HAP-1 (cell line): ENCODE data around the gene SLC16A1.

Source experiments
- DNase-seq, 2 experiments: peaks; one replicate each; pipeline ENCODE4 v3.0.0-alpha.2; 2016 to 2020; ENCODE audit warnings: low spot score in 2 of 2
- H3K27me3 ChIP-seq: fragments of 250-450 bp; sonication (Bioruptor Pico); 2 replicates; pipeline ENCODE4 v1.5.1; 2020; ENCODE audit warnings: low read depth, mild to moderate bottlenecking, moderate library complexity
- H3K36me3 ChIP-seq: fragments of 250-450 bp; sonication (Bioruptor Pico); replicated peaks from 2 replicates; pipeline ENCODE4 v1.5.1; 2020; ENCODE audit warnings: mild to moderate bottlenecking
- H3K4me1 ChIP-seq: fragments of 250-450 bp; sonication (Bioruptor Pico); 2 replicates; pipeline ENCODE4 v1.5.1; 2020; ENCODE audit warnings: mild to moderate bottlenecking
- H3K4me3 ChIP-seq: fragments of 250-450 bp; sonication (Bioruptor Pico); 2 replicates; pipeline ENCODE4 v1.5.1; 2020; ENCODE audit warnings: mild to moderate bottlenecking, moderate library complexity
- H3K9me3 ChIP-seq: fragments of 250-450 bp; sonication (Bioruptor Pico); 2 replicates; pipeline ENCODE4 v1.5.1; 2020; ENCODE audit warnings: mild to moderate bottlenecking, moderate library complexity
- in situ Hi-C: fragments of 300-500 bp; cut with MboI; formaldehyde crosslinking; loops from 3 replicates; pipeline ENCODE4 v1.14.3; 2020; ENCODE audit warnings: low sequenced_read_pairs, inconsistent platforms, mixed read lengths

The SLC16A1 gene

GRCh38 chr1:112956544-112957132 lies 642 bp upstream of the SLC16A1 start:
- H3K36me3 ChIP-seq, result peaks cover 26% of the 10 kb centered on the region
- DNase-seq, result peak in 1 of 2 experiments; percentile 52

GRCh38 chr1:112954945-112955772 lies 837 bp downstream of the SLC16A1 start:
- DNase-seq, result peak; percentile 86 to 88
- H3K27me3 ChIP-seq, result no peaks in the 10 kb centered on the region
- H3K9me3 ChIP-seq, result no peaks in the 10 kb centered on the region
- in situ Hi-C loops, result no loop called here
- peak overlapping the region; percentile 85 for H3K4me3 ChIP-seq
- H3K4me1 ChIP-seq, result peaks cover 14% of the 10 kb centered on the region
- H3K36me3 ChIP-seq, result peaks cover 13% of the 10 kb centered on the region

More at GRCh38 chr1:112956544-112957132, 642 bp upstream of the SLC16A1 start:
- Histone ChIP-seq H3K4me3 (peak overlapping the region; percentile 85), H3K9me3 (no peaks in the 10 kb centered on the region), H3K4me1 (peaks cover 17% of the 10 kb centered on the region), H3K27me3 (no peaks in the 10 kb centered on the region)
- in situ Hi-C loops, result no loop called here

- DNase-seq, result peak in 1 of 2 experiments; percentile 41
- Histone ChIP-seq H3K4me1 (peaks cover 14% of the 10 kb centered on the region), H3K27me3 (no peaks in the 10 kb centered on the region), H3K9me3 (no peaks in the 10 kb centered on the region), H3K36me3 (peaks cover 12% of the 10 kb centered on the region), H3K4me3 (peak overlapping the region; percentile 85)
- in situ Hi-C loops, result no loop called here
These were observed 1.9 kb downstream of the SLC16A1 start for GRCh38 chr1:112954017-112954650.

GRCh38 chr1:112950426-112950825 lies 5.6 kb downstream of the SLC16A1 start:
- Histone ChIP-seq H3K27me3 (no peaks in the 10 kb centered on the region), H3K4me3 (no peak overlapping the region), H3K36me3 (peaks cover 12% of the 10 kb centered on the region), H3K4me1 (peaks cover 12% of the 10 kb centered on the region), H3K9me3 (no peaks in the 10 kb centered on the region)
- no peak for DNase-seq
- in situ Hi-C loops, result no loop called here

GRCh38 chr1:112946683-112947082 lies 9.3 kb downstream of the SLC16A1 start:
- no peaks in the 10 kb centered on the region for H3K27me3 ChIP-seq
- H3K9me3 ChIP-seq, result no peaks in the 10 kb centered on the region
- DNase-seq, result no peak
- H3K4me1 ChIP-seq, result no peaks in the 10 kb centered on the region
- in situ Hi-C loops, result no loop called here
- no peak overlapping the region for H3K4me3 ChIP-seq
- peaks cover 15% of the 10 kb centered on the region; the same call in 1 of the 2 replicates for H3K36me3 ChIP-seq

- Histone ChIP-seq H3K27me3 (no peaks in the 10 kb centered on the region), H3K4me3 (no peak overlapping the region), H3K36me3 (peaks cover 13% of the 10 kb centered on the region; the same call in 1 of the 2 replicates), H3K4me1 (peaks cover 38% of the 10 kb centered on the region), H3K9me3 (no peaks in the 10 kb centered on the region)
- no peak for DNase-seq
- in situ Hi-C loops, result no loop called here
These were observed 16.2 kb downstream of the SLC16A1 start for GRCh38 chr1:112939810-112940209.

GRCh38 chr1:112938210-112938609 lies 17.8 kb downstream of the SLC16A1 start:
- 0 out of 2 replicates have a peak, but pooled peaks cover 3% of the 10 kb centered on the region for H3K36me3 ChIP-seq
- no peaks in the 10 kb centered on the region for H3K27me3 ChIP-seq
- DNase-seq, result no peak
- H3K4me3 ChIP-seq, result no peak overlapping the region
- in situ Hi-C loops, result no loop called here
- H3K9me3 ChIP-seq, result no peaks in the 10 kb centered on the region
- H3K4me1 ChIP-seq, result peaks cover 51% of the 10 kb centered on the region

- in situ Hi-C loops, result no loop called here
- peaks cover 51% of the 10 kb centered on the region for H3K4me1 ChIP-seq
- H3K4me3 ChIP-seq, result no peak overlapping the region
- no peaks in the 10 kb centered on the region for H3K9me3 ChIP-seq
- H3K36me3 ChIP-seq, result 0 out of 2 replicates have a peak, but pooled peaks cover 3% of the 10 kb centered on the region
- DNase-seq, result peak; percentile 33 to 91
- no peaks in the 10 kb centered on the region for H3K27me3 ChIP-seq
These were observed 18.5 kb downstream of the SLC16A1 start for GRCh38 chr1:112937495-112937894.

- Histone ChIP-seq H3K4me3 (no peak overlapping the region), H3K36me3 (no peaks in the 10 kb centered on the region), H3K4me1 (peaks cover 51% of the 10 kb centered on the region), H3K9me3 (no peaks in the 10 kb centered on the region), H3K27me3 (no peaks in the 10 kb centered on the region)
- in situ Hi-C loops, result no loop called here
- DNase-seq, result no peak
These were observed 18.9 kb downstream of the SLC16A1 start for GRCh38 chr1:112937070-112937469.

- in situ Hi-C loops, result no loop called here
- no peaks in the 10 kb centered on the region for H3K27me3 ChIP-seq
- peak in 1 of 2 experiments; percentile 43 for DNase-seq
- no peak overlapping the region for H3K4me3 ChIP-seq
- H3K36me3 ChIP-seq, result 0 out of 2 replicates have a peak, but pooled peaks cover 2% of the 10 kb centered on the region
- H3K4me1 ChIP-seq, result peaks cover 51% of the 10 kb centered on the region
- no peaks in the 10 kb centered on the region for H3K9me3 ChIP-seq
These were observed 20.4 kb downstream of the SLC16A1 start for GRCh38 chr1:112935461-112936111.

GRCh38 chr1:112934577-112934976 lies 21.4 kb downstream of the SLC16A1 start:
- peaks cover 5% of the 10 kb centered on the region; the same call in 1 of the 2 replicates for H3K36me3 ChIP-seq
- H3K27me3 ChIP-seq, result no peaks in the 10 kb centered on the region
- no peak overlapping the region for H3K4me3 ChIP-seq
- no peak for DNase-seq
- H3K9me3 ChIP-seq, result no peaks in the 10 kb centered on the region
- peaks cover 51% of the 10 kb centered on the region for H3K4me1 ChIP-seq
- in situ Hi-C loops, result no loop called here

- Histone ChIP-seq H3K9me3 (no peaks in the 10 kb centered on the region), H3K27me3 (no peaks in the 10 kb centered on the region), H3K4me1 (peaks cover 51% of the 10 kb centered on the region), H3K4me3 (no peak overlapping the region), H3K36me3 (peaks cover 11% of the 10 kb centered on the region)
- DNase-seq, result no peak
- in situ Hi-C loops, result no loop called here
These were observed 22.0 kb downstream of the SLC16A1 start for GRCh38 chr1:112933820-112934571.

- no peaks in the 10 kb centered on the region for H3K9me3 ChIP-seq
- in situ Hi-C loops, result no loop called here
- peaks cover 21% of the 10 kb centered on the region for H3K36me3 ChIP-seq
- H3K4me1 ChIP-seq, result peaks cover 31% of the 10 kb centered on the region
- no peak for DNase-seq
- H3K4me3 ChIP-seq, result no peak overlapping the region
- no peaks in the 10 kb centered on the region for H3K27me3 ChIP-seq
These were observed 26.0 kb downstream of the SLC16A1 start for GRCh38 chr1:112929979-112930378.
